ENCODE data around the gene ZXDC. TPM values are rescaled to one million over a fixed set of nuclear protein-coding genes. Genes with fewer than 3 reads are reported as not detected.
A peak's percentile ranks its signal among the peaks of the same experiment; 100 is the strongest.

ZXDC gene
- total and polyA plus RNA-seq, 7 donors: 10.6 to 39.5 (median 30.3) TPM

DNA sequence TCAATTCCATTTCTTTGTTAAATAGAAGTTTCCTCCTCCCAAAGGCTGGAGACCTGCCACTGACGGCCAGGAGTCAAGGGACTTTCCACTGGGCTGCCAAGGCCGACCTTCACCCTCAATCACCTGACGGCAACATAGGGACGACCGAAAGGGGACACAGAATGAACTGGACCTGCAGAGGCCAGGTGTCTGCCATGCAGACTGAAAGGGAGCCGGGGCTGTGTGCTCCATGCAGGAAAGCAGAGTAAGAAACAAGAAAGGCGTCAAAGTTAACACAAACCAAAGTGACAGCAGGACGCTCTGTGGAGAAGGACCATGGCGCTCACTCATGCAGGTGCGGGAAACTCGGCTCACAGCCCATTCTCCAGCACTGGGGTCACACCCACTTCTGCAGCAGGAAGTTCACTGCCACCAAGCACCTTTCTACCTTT is 26.1 kb downstream of the ZXDC start:
- no peak for DNase-seq
- TF ChIP-seq, protein P1, sequence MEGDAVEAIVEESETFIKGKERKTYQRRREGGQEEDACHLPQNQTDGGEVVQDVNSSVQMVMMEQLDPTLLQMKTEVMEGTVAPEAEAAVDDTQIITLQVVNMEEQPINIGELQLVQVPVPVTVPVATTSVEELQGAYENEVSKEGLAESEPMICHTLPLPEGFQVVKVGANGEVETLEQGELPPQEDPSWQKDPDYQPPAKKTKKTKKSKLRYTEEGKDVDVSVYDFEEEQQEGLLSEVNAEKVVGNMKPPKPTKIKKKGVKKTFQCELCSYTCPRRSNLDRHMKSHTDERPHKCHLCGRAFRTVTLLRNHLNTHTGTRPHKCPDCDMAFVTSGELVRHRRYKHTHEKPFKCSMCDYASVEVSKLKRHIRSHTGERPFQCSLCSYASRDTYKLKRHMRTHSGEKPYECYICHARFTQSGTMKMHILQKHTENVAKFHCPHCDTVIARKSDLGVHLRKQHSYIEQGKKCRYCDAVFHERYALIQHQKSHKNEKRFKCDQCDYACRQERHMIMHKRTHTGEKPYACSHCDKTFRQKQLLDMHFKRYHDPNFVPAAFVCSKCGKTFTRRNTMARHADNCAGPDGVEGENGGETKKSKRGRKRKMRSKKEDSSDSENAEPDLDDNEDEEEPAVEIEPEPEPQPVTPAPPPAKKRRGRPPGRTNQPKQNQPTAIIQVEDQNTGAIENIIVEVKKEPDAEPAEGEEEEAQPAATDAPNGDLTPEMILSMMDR (IDR thresholded peaks at IDR 0.05): no peak
- intact Hi-C loops (cut with DNase I): no loop called here

DNA sequence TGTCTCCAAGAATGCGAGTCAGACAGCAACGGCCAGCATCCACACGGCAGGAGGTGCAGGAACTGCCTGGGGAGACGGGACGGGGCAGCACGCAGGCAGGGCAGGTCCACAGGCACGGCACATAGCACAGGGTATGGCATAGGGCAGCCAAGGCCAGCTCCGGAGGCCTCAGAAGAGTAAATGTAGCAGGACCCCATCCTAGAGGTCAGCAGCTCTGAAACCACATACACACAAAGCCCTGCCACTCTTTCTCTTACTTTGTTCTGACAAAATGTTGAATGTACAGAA is 26.9 kb downstream of the ZXDC start:
- intact Hi-C loops (cut with DNase I): no loop called here
- no peak overlapping the region for H3K27ac ChIP-seq
- H3K9me3 ChIP-seq: no peaks in the 10 kb centered on the region
- 73 to 79% (median 78%) methylated on average over 8 of the region's 8 CpGs for WGBS, 3 donors
- no peak overlapping the region for H3K4me3 ChIP-seq
- DNase-seq (peak in 1 of 2 donors; percentile 32), ATAC-seq (no peak)
- TF ChIP-seq, protein P1 (IDR thresholded peaks at IDR 0.05): no peak
- H3K4me1 ChIP-seq: peaks cover 18% of the 10 kb centered on the region
- peaks cover 0 to 50% of the 10 kb centered on the region in 2 donors for H3K36me3 ChIP-seq (ENCODE audit: insufficient read depth in 1 of 2, low read depth in 1 of 2)
- H3K27me3 ChIP-seq (ENCODE audit: insufficient read depth in 3 of 3, low read length in 2 of 3): no peaks in the 10 kb centered on the region

More for the DNA sequence above, 26.1 kb downstream of the ZXDC start:
- WGBS, 3 donors: 80 to 85% (median 82%) methylated on average over 11 of the region's 11 CpGs
- peaks cover 23% of the 10 kb centered on the region for H3K4me1 ChIP-seq
- H3K27ac ChIP-seq: no peak overlapping the region
- H3K4me3 ChIP-seq: no peak overlapping the region
- no peaks in the 10 kb centered on the region for H3K27me3 ChIP-seq (ENCODE audit: insufficient read depth in 3 of 3, low read length in 2 of 3)
- no peak for ATAC-seq
- H3K9me3 ChIP-seq: no peaks in the 10 kb centered on the region
- H3K36me3 ChIP-seq (ENCODE audit: insufficient read depth in 1 of 2, low read depth in 1 of 2): peaks cover 3 to 57% of the 10 kb centered on the region in 2 donors

DNA sequence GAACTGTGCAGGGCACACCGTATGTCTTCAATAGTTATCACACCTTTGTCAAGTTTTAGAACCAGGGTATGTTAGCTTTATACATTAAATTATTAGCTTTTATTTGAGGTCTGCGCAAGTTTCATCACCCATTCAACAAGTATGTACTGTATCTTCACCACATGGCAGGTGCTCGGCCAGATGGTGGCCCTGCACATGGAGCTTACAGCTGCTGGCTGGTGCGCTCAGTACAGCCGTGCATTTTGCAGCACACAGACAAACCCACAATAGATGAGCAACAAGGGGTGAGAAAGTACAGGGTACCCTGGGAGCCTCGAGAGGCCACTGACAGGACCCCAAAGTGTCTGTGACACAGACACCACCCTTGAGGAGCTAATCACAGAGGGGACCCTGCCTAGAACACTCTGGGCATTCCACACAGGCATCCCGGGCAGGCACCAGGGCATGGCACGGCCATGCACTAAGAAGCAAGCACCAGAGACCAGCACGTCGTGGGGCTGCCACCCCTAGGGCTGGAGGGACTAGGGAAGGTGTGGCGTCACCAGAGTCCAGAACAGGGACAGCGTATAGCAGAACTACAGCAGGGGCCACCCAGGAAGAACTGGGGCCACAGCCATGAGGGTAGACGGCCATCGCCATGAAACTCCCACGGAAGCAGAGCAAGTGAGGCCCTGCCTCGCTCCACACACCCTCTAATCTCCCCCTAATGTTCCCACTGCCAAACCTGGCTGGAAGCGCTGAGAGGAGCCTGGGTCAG is 27.4 kb downstream of the ZXDC start:
- Histone ChIP-seq H3K36me3 (ENCODE audit: insufficient read depth in 1 of 2, low read depth in 1 of 2) (peaks cover 0 to 52% of the 10 kb centered on the region in 2 donors), H3K9me3 (no peaks in the 10 kb centered on the region), H3K4me1 (peaks cover 18% of the 10 kb centered on the region), H3K27ac (no peak overlapping the region), H3K27me3 (ENCODE audit: insufficient read depth in 3 of 3, low read length in 2 of 3) (no peaks in the 10 kb centered on the region), H3K4me3 (no peak overlapping the region)
- ATAC-seq: no peak
- TF ChIP-seq, protein P1 (IDR thresholded peaks at IDR 0.05): no peak
- 79 to 87% (median 86%) methylated on average over 17 of the region's 17 CpGs for WGBS, 3 donors
- no peak for DNase-seq
- intact Hi-C loops (cut with DNase I): no loop called here

DNA sequence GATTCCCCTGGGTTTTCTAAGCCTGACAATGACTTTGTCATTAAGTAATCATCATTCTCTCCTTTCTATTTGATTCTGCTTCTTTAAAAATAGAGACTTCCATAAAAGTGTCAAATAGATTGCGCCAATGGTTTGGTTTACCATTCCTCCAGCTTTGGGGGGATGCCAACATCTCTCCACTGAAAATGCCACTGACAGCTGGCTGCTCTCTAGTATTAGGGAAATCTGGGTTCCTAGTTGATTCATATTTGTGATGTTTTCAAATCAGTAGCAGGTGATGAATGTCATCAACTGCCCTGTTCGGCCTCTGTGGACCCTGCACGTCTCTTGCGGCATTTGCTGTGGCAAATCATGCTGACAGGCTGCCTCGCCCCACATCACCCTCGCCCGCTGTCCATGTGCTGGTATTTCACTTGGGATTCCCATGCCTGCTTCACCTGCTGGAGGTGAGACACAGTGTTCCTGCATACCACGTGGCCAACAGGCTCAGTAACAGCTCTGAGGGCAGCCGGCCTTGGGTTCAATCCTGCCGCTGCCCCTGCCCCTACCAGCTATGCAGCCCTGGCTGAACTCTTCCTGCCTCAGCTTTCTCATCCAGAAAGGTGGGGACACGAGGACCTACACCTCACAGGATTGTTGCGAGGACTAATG is 28.1 kb downstream of the ZXDC start:
- DNase-seq (no peak), ATAC-seq (peak in 3 of 4 donors; percentile 37 to 49 (median 45))
- no peaks in the 10 kb centered on the region for H3K9me3 ChIP-seq
- H3K4me3 ChIP-seq: no peak overlapping the region
- H3K27ac ChIP-seq: no peak overlapping the region
- no peaks in the 10 kb centered on the region for H3K27me3 ChIP-seq (ENCODE audit: insufficient read depth in 3 of 3, low read length in 2 of 3)
- TF ChIP-seq, protein P1 (IDR thresholded peaks at IDR 0.05): no peak
- intact Hi-C loops (cut with DNase I): no loop called here
- H3K4me1 ChIP-seq: peaks cover 18% of the 10 kb centered on the region
- H3K36me3 ChIP-seq (ENCODE audit: insufficient read depth in 1 of 2, low read depth in 1 of 2): peaks cover 0 to 52% of the 10 kb centered on the region in 2 donors
- WGBS, 3 donors: 34 to 62% (median 41%) methylated on average over 12 of the region's 12 CpGs

Measured in psoas muscle (tissue), 8 donors.